Activated CD4-positive, alpha-beta T cell treated with anti-CD3 and anti-CD28 coated beads, Interleukin-2, amount 10 ng/mL, durations not matched to agents 7 days and 5 days (primary cell): Measurements from ENCODE around the gene VAPA. TPM values are rescaled to one million over a fixed set of nuclear protein-coding genes. Genes with fewer than 3 reads are reported as not detected.
"Not testable (repeated sequence)": the region's sequence is repeated elsewhere in the genome, so short reads cannot be mapped to it uniquely, and the experiment has no call there.

Experiments
- CTCF ChIA-PET: fragments of 350-600 bp; sonication (Branson Sonifier 250); formaldehyde crosslinking; loops from one replicate; lab custom pipeline; 2021; ENCODE audit warnings: antibody characterized with exemption; lab: Charles Lee
- POLR2A ChIA-PET: fragments of 350-600 bp; sonication (Branson Sonifier 250); formaldehyde crosslinking; loops from one replicate; lab custom pipeline; 2021; ENCODE audit warnings: antibody characterized with exemption; lab: Charles Lee
- DNase-seq: peaks from one replicate; pipeline ENCODE4 v3.0.0-alpha.2; 2020
- H3K27ac Mint-ChIP-seq: one replicate; pipeline ENCODE4 v1.8.0; 2021; ENCODE audit warnings: mild to moderate bottlenecking, moderate library complexity, mixed read lengths
- H3K27me3 Mint-ChIP-seq: one replicate; pipeline ENCODE4 v1.8.0; 2021; ENCODE audit warnings: mixed read lengths
- H3K36me3 Mint-ChIP-seq: one replicate; pipeline ENCODE4 v1.8.0; 2021; ENCODE audit warnings: low read depth, mixed read lengths
- H3K4me1 Mint-ChIP-seq: one replicate; pipeline ENCODE4 v1.8.0; 2021; ENCODE audit warnings: mixed read lengths
- H3K4me3 Mint-ChIP-seq: one replicate; pipeline ENCODE4 v1.8.0; 2021; ENCODE audit warnings: mild to moderate bottlenecking, moderate library complexity, mixed read lengths
- H3K9me3 Mint-ChIP-seq: one replicate; pipeline ENCODE4 v1.8.0; 2021; ENCODE audit warnings: mixed read lengths
- total RNA-seq, 2 experiments: library from RNA; stranded (reverse); gene quantifications; one replicate each; pipeline ENCODE4 v1.2.3, GENCODE V29; 2021

VAPA gene
- total RNA-seq, 2 experiments from 2014 or later: 124 to 168 TPM

- POLR2A ChIA-PET: no interaction called here
- CTCF ChIA-PET: no interaction called here
- no peaks in the 10 kb centered on the region for H3K36me3 Mint-ChIP-seq
- H3K4me3 Mint-ChIP-seq: no peak overlapping the region
- no peaks in the 10 kb centered on the region for H3K27me3 Mint-ChIP-seq
- DNase-seq: no peak
- H3K4me1 Mint-ChIP-seq: peaks cover 7% of the 10 kb centered on the region
- H3K9me3 Mint-ChIP-seq: no peaks in the 10 kb centered on the region
- no peak overlapping the region for H3K27ac Mint-ChIP-seq
Observed at GRCh38 chr18:9876867-9877654, 36.8 kb upstream of the VAPA start.

- no peak overlapping the region for H3K4me3 Mint-ChIP-seq
- ChIA-PET CTCF (no interaction called here), POLR2A (no interaction called here)
- no peaks in the 10 kb centered on the region for H3K9me3 Mint-ChIP-seq
- H3K27me3 Mint-ChIP-seq: no peaks in the 10 kb centered on the region
- H3K36me3 Mint-ChIP-seq: no peaks in the 10 kb centered on the region
- H3K4me1 Mint-ChIP-seq: peaks cover 7% of the 10 kb centered on the region
- DNase-seq: no peak
- H3K27ac Mint-ChIP-seq: no peak overlapping the region
Observed at GRCh38 chr18:9877655-9878014, 36.2 kb upstream of the VAPA start.

- no peak for DNase-seq
- no peaks in the 10 kb centered on the region for H3K27me3 Mint-ChIP-seq
- no peak overlapping the region for H3K4me3 Mint-ChIP-seq
- no peaks in the 10 kb centered on the region for H3K9me3 Mint-ChIP-seq
- H3K4me1 Mint-ChIP-seq: peaks cover 7% of the 10 kb centered on the region
- no peaks in the 10 kb centered on the region for H3K36me3 Mint-ChIP-seq
- POLR2A ChIA-PET: no interaction called here
- H3K27ac Mint-ChIP-seq: no peak overlapping the region
- CTCF ChIA-PET: no interaction called here
Observed at GRCh38 chr18:9878095-9878494, 35.7 kb upstream of the VAPA start.

DNA sequence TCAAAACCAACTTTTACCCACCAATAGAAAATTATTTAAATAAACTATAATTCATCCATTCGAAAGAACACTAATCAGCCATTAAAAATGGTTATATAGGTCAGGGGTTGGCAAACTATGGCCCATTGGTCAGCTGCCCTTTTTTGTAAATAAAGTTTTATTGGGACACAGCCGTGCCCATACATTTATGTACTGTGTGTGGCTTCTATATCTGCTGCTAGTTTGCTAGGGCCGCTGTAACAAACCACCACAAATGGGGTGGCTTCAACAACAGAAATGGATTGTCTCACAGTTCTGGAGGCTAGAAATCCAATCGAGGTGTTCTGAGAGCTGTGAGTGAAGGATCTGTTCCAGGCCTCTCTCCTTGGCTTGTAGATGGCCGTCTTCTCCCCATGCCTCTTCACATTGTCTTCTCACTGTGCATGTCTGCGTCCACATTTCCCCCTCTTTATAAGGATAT lies 35.0 kb upstream of the VAPA start:
- CTCF ChIA-PET: no interaction called here
- Mint-ChIP-seq H3K4me1 (peaks cover 7% of the 10 kb centered on the region), H3K9me3 (no peaks in the 10 kb centered on the region), H3K27ac (no peak overlapping the region), H3K4me3 (no peak overlapping the region), H3K27me3 (no peaks in the 10 kb centered on the region), H3K36me3 (no peaks in the 10 kb centered on the region)
- POLR2A ChIA-PET: no interaction called here
- no peak for DNase-seq

DNA sequence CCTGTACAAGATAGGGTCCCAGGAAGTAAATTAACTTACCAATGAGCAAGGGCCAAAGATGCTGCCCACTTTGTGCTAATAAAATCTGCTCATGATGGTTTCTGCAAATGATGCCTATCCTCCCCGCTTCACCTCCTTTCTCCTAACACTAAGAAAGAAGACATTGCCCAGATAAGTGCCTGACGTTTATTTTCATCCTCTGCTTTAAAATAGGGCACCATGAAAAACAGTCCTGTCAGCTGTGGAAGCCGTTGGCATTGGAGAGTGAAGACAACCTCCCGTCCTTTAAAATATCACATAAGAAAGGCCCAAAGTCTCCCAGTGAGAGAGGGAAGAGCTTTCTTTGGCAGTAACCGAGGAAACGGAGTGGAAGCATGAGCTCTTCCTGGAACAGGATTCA lies 29.7 kb upstream of the VAPA start:
- DNase-seq: no peak
- no peaks in the 10 kb centered on the region for H3K27me3 Mint-ChIP-seq
- CTCF ChIA-PET: no interaction called here
- POLR2A ChIA-PET: no interaction called here
- H3K9me3 Mint-ChIP-seq: no peaks in the 10 kb centered on the region
- no peaks in the 10 kb centered on the region for H3K36me3 Mint-ChIP-seq
- no peaks in the 10 kb centered on the region for H3K4me1 Mint-ChIP-seq
- no peak overlapping the region for H3K27ac Mint-ChIP-seq
- no peak overlapping the region for H3K4me3 Mint-ChIP-seq

DNA sequence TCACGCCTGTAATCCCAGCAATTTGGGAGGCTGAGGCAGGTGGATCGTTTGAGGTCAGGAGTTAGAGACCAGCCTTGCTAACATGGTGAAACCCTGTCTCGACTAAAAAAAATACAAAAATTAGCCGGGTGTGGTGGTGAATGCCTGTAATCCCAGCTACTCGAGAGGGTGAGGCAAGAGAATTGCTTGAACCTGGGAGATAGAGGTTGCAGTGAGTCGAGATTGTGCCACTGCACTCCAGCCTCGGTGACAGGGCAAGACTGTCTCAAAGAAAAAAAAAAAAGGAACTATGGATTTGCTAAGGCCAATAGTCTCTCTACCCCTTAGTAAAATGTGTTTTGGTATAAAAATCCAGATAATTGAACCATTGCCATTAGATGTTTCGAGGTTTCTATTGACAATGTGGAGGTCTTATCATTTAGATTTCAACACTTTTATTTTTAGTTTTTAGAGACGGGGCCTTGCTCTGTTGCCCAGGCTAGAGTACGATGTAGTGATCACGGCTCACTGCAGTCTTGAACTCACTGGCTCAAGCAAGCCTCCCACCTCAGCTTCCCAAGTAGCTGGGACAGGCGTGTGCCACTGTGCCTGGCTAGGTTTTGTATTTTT lies 29.2 kb upstream of the VAPA start:
- no peaks in the 10 kb centered on the region for H3K4me1 Mint-ChIP-seq
- H3K36me3 Mint-ChIP-seq: no peaks in the 10 kb centered on the region
- no peak for DNase-seq
- no peaks in the 10 kb centered on the region for H3K27me3 Mint-ChIP-seq
- no peak overlapping the region for H3K4me3 Mint-ChIP-seq
- no peaks in the 10 kb centered on the region for H3K9me3 Mint-ChIP-seq
- POLR2A ChIA-PET: no interaction called here
- CTCF ChIA-PET: no interaction called here
- H3K27ac Mint-ChIP-seq: no peak overlapping the region

DNA sequence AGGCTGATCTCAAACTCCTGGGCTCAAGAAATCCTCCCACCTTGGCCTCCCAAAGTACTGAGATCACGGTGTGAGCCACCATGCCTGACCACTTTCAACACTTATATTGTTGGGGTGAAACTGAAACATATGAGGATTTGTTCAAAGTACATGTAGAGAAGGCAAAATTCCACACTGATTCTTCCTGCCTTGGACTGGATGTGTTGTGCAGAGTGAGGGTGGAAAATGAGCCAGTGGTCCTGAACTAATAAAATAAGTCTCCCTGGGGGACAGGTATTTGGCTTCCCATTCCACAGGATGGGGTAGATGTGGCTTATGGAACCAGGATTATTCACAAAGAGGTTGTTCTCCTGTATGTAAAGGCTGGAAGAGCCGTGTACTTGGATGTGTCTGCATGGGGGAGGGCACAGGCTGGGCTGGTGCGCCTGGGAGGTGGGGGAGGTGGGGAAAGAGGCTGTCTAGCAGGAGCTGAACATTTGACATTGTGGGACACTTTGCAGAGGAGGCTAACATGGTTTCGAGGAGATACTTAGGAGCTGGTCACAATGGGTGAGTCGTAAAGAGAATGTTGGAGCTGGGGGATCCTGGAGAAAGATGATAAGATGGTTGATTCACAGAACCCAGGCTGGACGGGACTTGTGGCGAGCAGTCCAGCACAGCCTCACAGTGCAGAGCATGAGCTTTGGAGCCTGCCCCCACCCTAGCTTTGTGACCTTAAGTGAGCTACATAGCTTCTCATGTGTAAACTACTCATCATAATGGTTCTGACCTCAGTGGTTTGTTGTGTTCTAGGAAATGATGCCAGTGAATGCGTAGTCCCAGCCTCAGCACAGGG lies 28.4 kb upstream of the VAPA start, which contains the start of gene TXNDC2:
TSS of gene TXNDC2 (plus strand) at position 804 of the 835 bp plus-strand sequence. CDS start 708 bp downstream, outside the sequence.
- Mint-ChIP-seq H3K4me3 (no peak within 1 kb of the TSS), H3K4me1 (no peaks in the 10 kb centered on the region), H3K36me3 (no peaks in the 10 kb centered on the region), H3K27ac (no peak within 1 kb of the TSS), H3K9me3 (no peaks in the 10 kb centered on the region), H3K27me3 (no peaks in the 10 kb centered on the region)
- ChIA-PET CTCF (interaction anchor here (0.6 to 1.0 kb wide), 4 partner anchors 9 to 27 kb away, joined by 3 to 5 read pairs (median 3); no protein-coding TSS in a partner anchor), POLR2A (interaction anchor here (0.6 kb wide), 1 partner anchor 28 kb away, joined by 3 read pairs; no protein-coding TSS in a partner anchor)
- DNase-seq: no peak

GRCh38 chr18:9886005-9886348 lies 27.8 kb upstream of the VAPA start:
- Mint-ChIP-seq H3K9me3 (no peaks in the 10 kb centered on the region), H3K27me3 (no peaks in the 10 kb centered on the region), H3K4me1 (no peaks in the 10 kb centered on the region), H3K36me3 (no peaks in the 10 kb centered on the region), H3K27ac (no peak overlapping the region), H3K4me3 (no peak overlapping the region)
- ChIA-PET CTCF (interaction anchor here (0.6 to 1.2 kb wide), 5 partner anchors 8 to 26 kb away, joined by 3 to 5 read pairs (median 3); no protein-coding TSS in a partner anchor), POLR2A (interaction anchor here (0.6 kb wide), 1 partner anchor 317 kb away, joined by 3 read pairs; no protein-coding TSS in a partner anchor)
- DNase-seq: no peak

GRCh38 chr18:9887992-9888391 lies 25.8 kb upstream of the VAPA start:
- POLR2A ChIA-PET: no interaction called here
- Mint-ChIP-seq H3K4me3 (no peak overlapping the region), H3K27me3 (no peaks in the 10 kb centered on the region), H3K4me1 (no peaks in the 10 kb centered on the region), H3K27ac (no peak overlapping the region), H3K9me3 (no peaks in the 10 kb centered on the region), H3K36me3 (no peaks in the 10 kb centered on the region)
- CTCF ChIA-PET: interaction anchor here (1.6 kb wide), 1 partner anchor 17 kb away, joined by 5 read pairs; no protein-coding TSS in a partner anchor
- DNase-seq: no peak

DNA sequence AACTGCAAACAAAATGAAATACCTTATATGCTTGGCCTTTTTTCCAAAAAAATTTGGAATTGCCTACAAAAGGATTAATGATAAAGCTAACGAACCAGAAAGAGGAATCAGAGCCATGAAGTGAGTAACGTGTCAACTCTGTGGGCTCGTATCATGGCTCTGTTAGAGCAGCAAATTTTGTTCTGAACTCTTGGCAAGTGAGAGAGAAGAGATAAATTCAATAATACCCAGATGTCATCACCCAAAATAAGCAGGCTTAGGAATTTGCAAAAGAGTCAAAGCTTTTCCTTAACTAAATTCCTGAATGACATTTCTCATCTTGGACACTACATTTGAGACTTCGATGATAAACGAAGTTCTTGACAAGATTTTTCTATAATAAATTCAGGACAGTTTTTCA lies 23.6 kb upstream of the VAPA start:
- ChIA-PET CTCF (interaction anchor here (1.1 to 1.3 kb wide), 2 partner anchors 9 to 21 kb away, joined by 3 read pairs; no protein-coding TSS in a partner anchor), POLR2A (no interaction called here)
- no peak for DNase-seq
- Mint-ChIP-seq H3K27ac (no peak overlapping the region), H3K4me3 (no peak overlapping the region), H3K36me3 (no peaks in the 10 kb centered on the region), H3K27me3 (no peaks in the 10 kb centered on the region), H3K4me1 (peaks cover 9% of the 10 kb centered on the region), H3K9me3 (no peaks in the 10 kb centered on the region)

DNA sequence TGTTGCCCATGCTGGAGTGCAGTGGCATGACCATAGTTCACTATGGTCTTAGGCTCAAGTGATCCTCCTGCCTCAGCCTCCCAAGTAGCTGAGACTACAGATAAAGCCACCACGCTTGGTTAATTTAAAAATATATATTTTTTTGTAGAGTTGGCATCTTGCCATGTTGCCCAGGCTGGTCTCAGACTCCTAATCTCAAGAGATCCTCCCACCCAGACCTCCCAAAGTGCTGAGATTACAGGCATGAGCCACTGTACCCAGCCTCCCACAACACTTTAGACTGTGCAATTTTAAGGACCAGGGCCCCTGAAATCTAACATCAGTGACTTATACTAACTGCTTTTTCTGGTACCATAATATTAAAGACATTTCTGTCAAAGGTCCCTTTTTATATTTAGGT lies 22.9 kb upstream of the VAPA start:
- peaks cover 10% of the 10 kb centered on the region for H3K4me1 Mint-ChIP-seq
- H3K27ac Mint-ChIP-seq: no peak overlapping the region
- ChIA-PET POLR2A (no interaction called here), CTCF (no interaction called here)
- no peak overlapping the region for H3K4me3 Mint-ChIP-seq
- DNase-seq: no peak
- H3K9me3 Mint-ChIP-seq: no peaks in the 10 kb centered on the region
- H3K27me3 Mint-ChIP-seq: no peaks in the 10 kb centered on the region
- H3K36me3 Mint-ChIP-seq: no peaks in the 10 kb centered on the region

DNA sequence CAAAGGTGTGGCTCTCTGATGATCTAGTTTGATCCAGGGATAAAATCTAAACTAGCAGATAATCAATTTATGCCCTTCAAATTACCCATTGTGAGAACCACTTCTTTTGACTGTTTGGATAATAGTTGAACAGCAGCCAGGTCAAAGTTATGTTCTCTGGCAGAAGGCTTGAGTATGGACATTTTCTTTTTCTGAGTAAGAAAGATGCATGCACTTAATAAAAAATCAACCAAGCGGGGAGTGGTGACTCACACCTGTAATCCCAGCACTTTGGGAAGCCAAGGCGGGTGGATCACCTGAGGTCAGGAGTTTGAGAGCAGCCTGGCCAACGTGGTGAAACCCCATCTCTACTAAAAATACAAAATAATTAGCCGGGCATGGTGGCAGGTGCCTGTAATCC lies 22.3 kb upstream of the VAPA start:
- CTCF ChIA-PET, H3K36me3 Mint-ChIP-seq, H3K4me3 Mint-ChIP-seq, H3K9me3 Mint-ChIP-seq, DNase-seq, H3K27me3 Mint-ChIP-seq, POLR2A ChIA-PET, H3K27ac Mint-ChIP-seq: not testable (repeated sequence)
- peaks cover 10% of the 10 kb centered on the region for H3K4me1 Mint-ChIP-seq
